Measurements from ENCODE around the gene SPCS3. TPM values are rescaled to one million over a fixed set of nuclear protein-coding genes. Genes with fewer than 3 reads are reported as not detected.
"Not testable (repeated sequence)": the region's sequence is repeated elsewhere in the genome, so short reads cannot be mapped to it uniquely, and the experiment has no call there.

SPCS3 gene
- total and polyA plus RNA-seq, 7 experiments from 2014 or later = 18.4 to 215 (median 129) TPM

DNA sequence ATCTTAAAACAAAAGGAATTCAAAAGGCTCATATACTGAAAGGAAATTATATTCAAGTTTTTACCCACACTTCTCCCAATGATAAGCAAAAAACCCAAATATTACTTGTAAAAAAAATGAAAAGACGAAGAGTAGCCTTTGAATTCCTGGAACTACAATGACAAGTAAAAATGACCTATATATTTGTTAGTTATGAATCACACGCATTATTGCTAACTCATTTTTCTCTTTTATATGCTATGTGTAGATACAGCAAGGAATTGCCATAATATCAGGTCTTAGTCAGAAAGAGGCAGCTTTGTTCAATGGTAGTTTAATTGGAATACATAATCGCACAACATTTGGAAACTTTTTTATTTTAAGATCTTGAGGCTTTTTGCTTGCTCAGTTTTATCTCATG, 28.0 kb upstream of the SPCS3 start:
- H3K9me3 Mint-ChIP-seq = no peaks in the 10 kb centered on the region
- Histone ChIP-seq H3K27me3 (ENCODE audit: control insufficient read depth in 2 of 2, insufficient read depth in 2 of 2, low read length in 2 of 2) (peaks cover 0 to 4% of the 10 kb centered on the region in 2 donors), H3K4me1 (ENCODE audit: control insufficient read depth in 2 of 2, insufficient read depth in 2 of 2, low read length in 2 of 2) (no peaks in the 10 kb centered on the region), H3K4me3 (ENCODE audit: low read length) (no peak overlapping the region), H3K9me3 (ENCODE audit: control insufficient read depth in 2 of 3, low read length in 3 of 3) (no peaks in the 10 kb centered on the region), H3K27ac (ENCODE audit: low read depth, low read length) (no peak overlapping the region), H3K36me3 (ENCODE audit: control insufficient read depth in 2 of 3, insufficient read depth in 3 of 3, low read length in 3 of 3) (no peaks in the 10 kb centered on the region)
- ChIA-PET CTCF (no interaction called here), POLR2A (no interaction called here)
- DNase-seq (no peak), ATAC-seq (no peak)
- no peak overlapping the region for H3K27ac Mint-ChIP-seq
- H3K27me3 Mint-ChIP-seq = peaks cover 0 to 4% (median 0%) of the 10 kb centered on the region in 5 donors
- H3K4me1 Mint-ChIP-seq = no peaks in the 10 kb centered on the region
- H3K4me3 Mint-ChIP-seq = no peak overlapping the region
- H3K36me3 Mint-ChIP-seq = no peaks in the 10 kb centered on the region
- intact Hi-C loops (cut with micrococcal nuclease) = no loop called here

DNA sequence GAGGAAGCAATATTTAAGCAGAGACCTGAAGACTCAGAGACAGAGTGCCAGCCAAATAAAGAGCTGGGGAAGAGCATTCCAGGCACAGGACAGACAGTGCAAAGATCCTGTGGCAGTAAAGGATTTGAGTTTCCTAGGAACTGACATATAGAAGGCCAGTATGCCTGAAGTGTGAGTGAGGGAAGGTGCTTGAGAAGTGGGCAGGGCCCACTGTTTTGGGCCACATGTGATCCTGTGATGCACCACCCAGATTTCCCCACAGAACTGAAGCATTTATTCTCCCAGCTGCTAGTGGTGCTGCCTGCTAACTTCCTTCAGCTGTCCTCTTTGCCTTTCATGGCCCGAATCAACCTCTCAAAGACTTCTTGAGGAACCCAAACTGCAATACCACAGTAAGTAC, 26.8 kb upstream of the SPCS3 start:
- Mint-ChIP-seq H3K9me3 (no peaks in the 10 kb centered on the region), H3K27ac (no peak overlapping the region), H3K4me3 (no peak overlapping the region), H3K4me1 (no peaks in the 10 kb centered on the region), H3K36me3 (no peaks in the 10 kb centered on the region), H3K27me3 (peaks cover 0 to 3% (median 0%) of the 10 kb centered on the region in 5 donors)
- Histone ChIP-seq H3K27ac (ENCODE audit: low read depth, low read length) (no peak overlapping the region), H3K9me3 (ENCODE audit: control insufficient read depth in 2 of 3, low read length in 3 of 3) (no peaks in the 10 kb centered on the region), H3K4me1 (ENCODE audit: control insufficient read depth in 2 of 2, insufficient read depth in 2 of 2, low read length in 2 of 2) (no peaks in the 10 kb centered on the region), H3K4me3 (ENCODE audit: low read length) (no peak overlapping the region), H3K27me3 (ENCODE audit: control insufficient read depth in 2 of 2, insufficient read depth in 2 of 2, low read length in 2 of 2) (peaks cover 0 to 4% of the 10 kb centered on the region in 2 donors), H3K36me3 (ENCODE audit: control insufficient read depth in 2 of 3, insufficient read depth in 3 of 3, low read length in 3 of 3) (no peaks in the 10 kb centered on the region)
- DNase-seq = no peak
- ChIA-PET POLR2A (no interaction called here), CTCF (no interaction called here)
- intact Hi-C loops (cut with micrococcal nuclease) = no loop called here
- ATAC-seq = no peak

DNA sequence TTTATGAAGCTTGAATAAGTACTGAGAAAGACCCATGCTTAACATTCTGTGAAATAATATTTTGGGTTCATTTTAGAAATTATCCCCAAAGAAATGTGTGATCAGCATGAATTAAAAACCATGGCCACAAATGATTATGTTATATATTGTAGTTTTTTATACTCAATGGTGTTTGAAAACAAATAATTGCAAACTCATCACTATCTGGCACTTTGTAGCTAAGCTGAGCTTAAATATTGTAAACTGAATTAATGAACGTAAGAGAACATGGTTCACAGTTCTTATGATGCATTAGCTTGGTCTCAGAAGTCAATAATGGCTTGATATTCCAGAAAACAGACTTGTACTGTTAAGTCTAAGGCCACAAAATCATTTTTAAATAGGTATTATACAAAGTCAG, 26.1 kb upstream of the SPCS3 start:
- Histone ChIP-seq H3K4me3 (ENCODE audit: low read length) (no peak overlapping the region), H3K9me3 (ENCODE audit: control insufficient read depth in 2 of 3, low read length in 3 of 3) (no peaks in the 10 kb centered on the region), H3K4me1 (ENCODE audit: control insufficient read depth in 2 of 2, insufficient read depth in 2 of 2, low read length in 2 of 2) (no peaks in the 10 kb centered on the region), H3K27ac (ENCODE audit: low read depth, low read length) (no peak overlapping the region), H3K27me3 (ENCODE audit: control insufficient read depth in 2 of 2, insufficient read depth in 2 of 2, low read length in 2 of 2) (peaks cover 0 to 4% of the 10 kb centered on the region in 2 donors), H3K36me3 (ENCODE audit: control insufficient read depth in 2 of 3, insufficient read depth in 3 of 3, low read length in 3 of 3) (no peaks in the 10 kb centered on the region)
- Mint-ChIP-seq H3K27me3 (no peaks in the 10 kb centered on the region), H3K27ac (no peak overlapping the region), H3K9me3 (no peaks in the 10 kb centered on the region), H3K4me3 (no peak overlapping the region), H3K36me3 (no peaks in the 10 kb centered on the region), H3K4me1 (no peaks in the 10 kb centered on the region)
- ATAC-seq = no peak
- POLR2A ChIA-PET = no interaction called here
- no peak for DNase-seq
- intact Hi-C loops (cut with micrococcal nuclease) = no loop called here
- CTCF ChIA-PET = no interaction called here

DNA sequence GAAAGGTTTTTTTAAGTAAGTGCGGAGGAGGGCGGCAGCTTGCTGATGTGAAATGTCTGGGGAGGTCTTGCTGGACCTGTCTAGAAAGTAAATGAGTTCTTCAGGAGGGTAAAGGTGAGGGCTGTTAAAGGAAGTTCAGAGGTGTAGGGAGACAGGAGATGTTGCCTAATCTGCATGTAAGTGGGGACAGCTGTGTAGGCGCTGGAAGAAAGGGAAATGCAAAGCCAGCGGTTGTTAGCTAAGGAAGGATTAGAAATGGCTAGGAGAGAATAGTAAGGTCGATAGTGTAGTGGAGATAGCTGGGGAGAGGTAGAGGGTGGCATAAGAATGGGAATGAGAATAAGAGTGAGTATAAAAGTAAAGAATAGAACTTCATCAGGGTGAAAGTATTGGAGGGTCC, 23.9 kb upstream of the SPCS3 start:
- not testable (repeated sequence) for H3K27ac Mint-ChIP-seq, H3K4me1 Mint-ChIP-seq

DNA sequence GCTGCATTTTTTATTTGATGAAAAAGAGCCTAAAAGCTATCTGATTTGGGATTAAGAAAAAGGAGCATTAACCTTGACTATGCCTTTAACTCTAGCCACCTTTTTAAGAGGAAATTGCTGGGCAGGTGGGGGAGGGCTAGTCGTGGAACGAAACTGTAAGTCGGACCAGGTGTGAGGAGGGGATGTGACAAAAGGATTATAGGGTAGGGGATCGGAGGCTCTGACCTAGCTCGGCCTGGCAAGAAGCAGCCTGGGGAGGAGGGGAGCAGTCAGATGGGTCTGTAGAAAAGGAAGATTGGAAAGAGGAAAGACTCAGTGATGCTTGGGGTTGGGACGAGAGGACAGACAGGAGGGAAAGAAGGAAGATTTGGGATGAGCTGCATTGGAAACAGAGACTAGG, 21.1 kb upstream of the SPCS3 start:
- peaks cover 0 to 1% (median 0%) of the 10 kb centered on the region in 11 donors for H3K9me3 Mint-ChIP-seq
- H3K27ac Mint-ChIP-seq = no peak overlapping the region
- intact Hi-C loops (cut with micrococcal nuclease) = no loop called here
- no peak overlapping the region for H3K4me3 ChIP-seq (ENCODE audit: low read length)
- H3K27ac ChIP-seq (ENCODE audit: low read depth, low read length) = no peak overlapping the region
- no peak overlapping the region for H3K4me3 Mint-ChIP-seq
- no peaks in the 10 kb centered on the region for H3K9me3 ChIP-seq (ENCODE audit: control insufficient read depth in 2 of 3, low read length in 3 of 3)
- ATAC-seq (no peak), DNase-seq (no peak)
- H3K27me3 Mint-ChIP-seq = peaks cover 5 to 15% (median 9%) of the 10 kb centered on the region in 5 donors
- CTCF ChIA-PET = no interaction called here
- POLR2A ChIA-PET = no interaction called here
- no peaks in the 10 kb centered on the region for H3K4me1 Mint-ChIP-seq
- H3K36me3 Mint-ChIP-seq = no peaks in the 10 kb centered on the region
- peaks cover 0 to 3% of the 10 kb centered on the region in 2 donors for H3K27me3 ChIP-seq (ENCODE audit: control insufficient read depth in 2 of 2, insufficient read depth in 2 of 2, low read length in 2 of 2)
- H3K4me1 ChIP-seq (ENCODE audit: control insufficient read depth in 2 of 2, insufficient read depth in 2 of 2, low read length in 2 of 2) = no peaks in the 10 kb centered on the region
- no peaks in the 10 kb centered on the region for H3K36me3 ChIP-seq (ENCODE audit: control insufficient read depth in 2 of 3, insufficient read depth in 3 of 3, low read length in 3 of 3)

More for the DNA sequence above, 23.9 kb upstream of the SPCS3 start:
- H3K27ac ChIP-seq (ENCODE audit: low read depth, low read length); H3K4me3 ChIP-seq (ENCODE audit: low read length); H3K4me3 Mint-ChIP-seq; H3K9me3 ChIP-seq (ENCODE audit: control insufficient read depth in 2 of 3, low read length in 3 of 3); POLR2A ChIA-PET; H3K27me3 ChIP-seq (ENCODE audit: control insufficient read depth in 2 of 2, insufficient read depth in 2 of 2, low read length in 2 of 2); ATAC-seq; intact Hi-C loops (cut with micrococcal nuclease); H3K27me3 Mint-ChIP-seq; H3K4me1 ChIP-seq (ENCODE audit: control insufficient read depth in 2 of 2, insufficient read depth in 2 of 2, low read length in 2 of 2); H3K9me3 Mint-ChIP-seq; H3K36me3 Mint-ChIP-seq; CTCF ChIA-PET; DNase-seq; H3K36me3 ChIP-seq (ENCODE audit: control insufficient read depth in 2 of 3, insufficient read depth in 3 of 3, low read length in 3 of 3): not testable (repeated sequence)

DNA sequence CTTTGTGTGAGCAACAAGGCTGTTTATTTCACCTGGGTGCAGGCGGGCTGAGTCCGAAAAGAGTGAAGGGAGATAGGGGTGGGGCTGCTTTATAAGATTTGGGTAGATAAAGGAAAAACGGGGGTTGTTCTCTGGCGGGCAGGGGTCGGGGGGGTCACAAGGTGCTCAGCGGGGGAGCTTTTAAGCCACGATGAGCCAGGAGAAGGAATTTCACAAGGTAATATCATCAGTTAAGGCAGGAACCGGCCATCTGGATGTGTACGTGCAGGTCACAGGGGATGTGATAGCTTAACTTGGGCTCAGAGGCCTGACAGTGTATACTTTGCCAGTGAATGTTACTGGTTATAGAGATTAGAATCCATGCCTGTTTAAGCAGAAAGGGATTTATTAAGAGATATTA, 19.7 kb upstream of the SPCS3 start:
- Mint-ChIP-seq H3K36me3 (no peaks in the 10 kb centered on the region), H3K27ac (no peak overlapping the region), H3K27me3 (peaks cover 12 to 22% (median 20%) of the 10 kb centered on the region in 5 donors), H3K4me3 (no peak overlapping the region), H3K4me1 (no peaks in the 10 kb centered on the region), H3K9me3 (peaks cover 0 to 1% (median 0%) of the 10 kb centered on the region in 11 donors)
- ATAC-seq (no peak), DNase-seq (no peak)
- CTCF ChIA-PET = no interaction called here
- H3K27me3 ChIP-seq (ENCODE audit: control insufficient read depth in 2 of 2, insufficient read depth in 2 of 2, low read length in 2 of 2) = peaks cover 0 to 3% of the 10 kb centered on the region in 2 donors
- intact Hi-C loops (cut with micrococcal nuclease) = no loop called here
- H3K4me3 ChIP-seq (ENCODE audit: low read length) = no peak overlapping the region
- H3K36me3 ChIP-seq (ENCODE audit: control insufficient read depth in 2 of 3, insufficient read depth in 3 of 3, low read length in 3 of 3) = no peaks in the 10 kb centered on the region
- H3K27ac ChIP-seq (ENCODE audit: low read depth, low read length) = no peak overlapping the region
- H3K9me3 ChIP-seq (ENCODE audit: control insufficient read depth in 2 of 3, low read length in 3 of 3) = no peaks in the 10 kb centered on the region
- POLR2A ChIA-PET = no interaction called here
- H3K4me1 ChIP-seq (ENCODE audit: control insufficient read depth in 2 of 2, insufficient read depth in 2 of 2, low read length in 2 of 2) = no peaks in the 10 kb centered on the region

DNA sequence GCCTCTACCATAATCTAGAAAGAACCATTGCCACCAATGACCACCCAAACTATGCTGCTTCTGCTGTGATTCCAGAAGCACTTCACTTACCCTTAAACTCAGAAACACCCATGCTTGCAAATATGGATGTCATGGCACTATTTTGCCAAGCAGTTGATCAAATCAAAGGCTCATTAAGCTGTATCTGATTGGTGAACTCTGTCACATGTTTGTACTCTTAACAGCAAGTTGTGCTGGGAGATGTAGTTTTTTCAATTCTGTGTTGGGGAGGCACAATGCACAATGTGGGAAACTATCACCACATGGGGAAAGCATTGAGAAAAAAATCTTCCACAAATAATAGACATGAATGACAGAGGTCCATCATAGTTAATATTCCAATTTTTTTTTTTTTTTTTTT, 19.2 kb upstream of the SPCS3 start:
- no peak overlapping the region for H3K4me3 ChIP-seq (ENCODE audit: low read length)
- H3K4me1 ChIP-seq (ENCODE audit: control insufficient read depth in 2 of 2, insufficient read depth in 2 of 2, low read length in 2 of 2) = no peaks in the 10 kb centered on the region
- intact Hi-C loops (cut with micrococcal nuclease) = no loop called here
- Mint-ChIP-seq H3K36me3 (no peaks in the 10 kb centered on the region), H3K4me3 (no peak overlapping the region), H3K27me3 (peaks cover 16 to 26% (median 25%) of the 10 kb centered on the region in 5 donors), H3K27ac (no peak overlapping the region), H3K4me1 (no peaks in the 10 kb centered on the region), H3K9me3 (peaks cover 0 to 1% (median 0%) of the 10 kb centered on the region in 11 donors)
- ATAC-seq = no peak
- ChIA-PET POLR2A (no interaction called here), CTCF (no interaction called here)
- no peaks in the 10 kb centered on the region for H3K9me3 ChIP-seq (ENCODE audit: control insufficient read depth in 2 of 3, low read length in 3 of 3)
- DNase-seq = no peak
- no peak overlapping the region for H3K27ac ChIP-seq (ENCODE audit: low read depth, low read length)
- peaks cover 0 to 3% of the 10 kb centered on the region in 2 donors for H3K27me3 ChIP-seq (ENCODE audit: control insufficient read depth in 2 of 2, insufficient read depth in 2 of 2, low read length in 2 of 2)
- H3K36me3 ChIP-seq (ENCODE audit: control insufficient read depth in 2 of 3, insufficient read depth in 3 of 3, low read length in 3 of 3) = no peaks in the 10 kb centered on the region
